OCI-LY3 (cell line): Measurements from ENCODE around the gene DPF3.

Source experiments
- H2AFZ ChIP-seq: fragments of 200-600, 300-600 bp; shearing (Covaris generic); 2 replicates; pipeline ENCODE4 v1.6.0; 2014; ENCODE audit warnings: antibody characterized with exemption, low read depth, low read length
- H3K27ac ChIP-seq: fragments of 200-600, 300-600 bp; sonication (generic); 2 replicates; pipeline ENCODE4 v1.5.1; 2014; ENCODE audit warnings: mild to moderate bottlenecking, low read length, moderate library complexity, mixed read lengths
- H3K27me3 ChIP-seq: fragments of 200-600, 300-600 bp; sonication (generic); 2 replicates; pipeline ENCODE4 v1.6.1; 2014; ENCODE audit warnings: low read depth, low read length, mixed read lengths
- H3K36me3 ChIP-seq: fragments of 200-600, 300-600 bp; sonication (generic); replicated peaks from 2 replicates; pipeline ENCODE3; 2014; ENCODE audit warnings: low read depth, low read length, mixed read lengths
- H3K4me1 ChIP-seq: fragments of 300-600, 200-600 bp; sonication (generic); 2 replicates; pipeline ENCODE4 v1.6.1; 2014; ENCODE audit warnings: low read length, mixed read lengths
- H3K4me2 ChIP-seq: fragments of 200-600, 300-600 bp; sonication (generic); 2 replicates; pipeline ENCODE4 v1.6.1; 2014; ENCODE audit warnings: low read length, mixed read lengths
- H3K4me3 ChIP-seq: fragments of 300-600, 200-600 bp; sonication (generic); 2 replicates; pipeline ENCODE4 v1.5.1; 2014; ENCODE audit warnings: antibody characterized with exemption, mild to moderate bottlenecking, low read length, moderate library complexity
- H3K79me2 ChIP-seq: fragments of 300-600, 200-600 bp; shearing (Covaris generic); 2 replicates; pipeline ENCODE4 v1.6.1; 2014; ENCODE audit warnings: mild to moderate bottlenecking, low read length, mixed read lengths
- H3K9ac ChIP-seq: fragments of 300-600, 200-600 bp; shearing (Covaris generic); 2 replicates; pipeline ENCODE4 v1.6.0; 2014; ENCODE audit warnings: mild to moderate bottlenecking, low read length, moderate library complexity
- H3K9me3 ChIP-seq: fragments of 200-600, 300-600 bp; shearing (Covaris generic); 2 replicates; pipeline ENCODE4 v1.6.1; 2014; ENCODE audit warnings: low read length, mixed read lengths; ENCODE audit not compliant: insufficient read depth
- H4K20me1 ChIP-seq: fragments of 200-600, 300-600 bp; sonication (generic); 2 replicates; pipeline ENCODE4 v1.6.1; 2016; ENCODE audit warnings: low read length, mixed read lengths; ENCODE audit not compliant: insufficient read depth
- EZH2phosphoT487 ChIP-seq: fragments of 200-600 bp; shearing (Covaris generic); IDR thresholded peaks from 2 replicates; pipeline ENCODE4 v1.6.1; 2018; ENCODE audit warnings: antibody characterized with exemption, mixed run types, low read depth
- TF ChIP-seq, protein P1 (sequence below): fragments of 200-600, 300-600 bp; sonication (generic); IDR thresholded peaks from 2 replicates; pipeline ENCODE4 v1.5.1; 2014; ENCODE audit warnings: antibody characterized with exemption, low read length, low read depth

DPF3 gene

DNA sequence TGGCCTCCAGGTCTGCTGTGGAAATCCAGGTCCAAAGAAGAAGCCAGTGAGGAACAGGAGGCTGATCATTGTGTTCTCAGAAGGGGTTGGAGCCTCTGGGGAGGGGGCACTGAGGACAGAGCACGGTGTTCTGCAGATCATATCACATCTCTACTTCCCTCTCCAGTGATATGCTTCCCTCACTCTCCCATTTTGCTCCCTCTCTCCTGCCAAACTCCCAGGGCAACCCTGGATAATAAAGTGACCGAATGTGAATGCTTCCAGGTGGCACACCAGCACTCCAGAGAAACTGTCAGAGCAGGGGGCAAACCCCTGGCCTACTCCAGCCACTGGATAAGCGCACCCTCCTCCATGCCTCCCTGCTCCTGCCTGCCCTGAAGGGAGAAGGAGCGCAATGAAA is 57.8 kb downstream of the DPF3 start:
- Histone ChIP-seq H3K79me2 (no peaks in the 10 kb centered on the region), H3K36me3 (no peaks in the 10 kb centered on the region), H3K4me1 (no peaks in the 10 kb centered on the region), H3K27ac (no peak overlapping the region), H4K20me1 (no peaks in the 10 kb centered on the region), H3K27me3 (no peaks in the 10 kb centered on the region), H3K9ac (no peak overlapping the region), H3K4me2 (no peak overlapping the region), H3K4me3 (no peak overlapping the region), H3K9me3 (no peaks in the 10 kb centered on the region), H2AFZ (no peak overlapping the region)
- TF ChIP-seq EZH2phosphoT487, result no peak
- TF ChIP-seq, protein P1, sequence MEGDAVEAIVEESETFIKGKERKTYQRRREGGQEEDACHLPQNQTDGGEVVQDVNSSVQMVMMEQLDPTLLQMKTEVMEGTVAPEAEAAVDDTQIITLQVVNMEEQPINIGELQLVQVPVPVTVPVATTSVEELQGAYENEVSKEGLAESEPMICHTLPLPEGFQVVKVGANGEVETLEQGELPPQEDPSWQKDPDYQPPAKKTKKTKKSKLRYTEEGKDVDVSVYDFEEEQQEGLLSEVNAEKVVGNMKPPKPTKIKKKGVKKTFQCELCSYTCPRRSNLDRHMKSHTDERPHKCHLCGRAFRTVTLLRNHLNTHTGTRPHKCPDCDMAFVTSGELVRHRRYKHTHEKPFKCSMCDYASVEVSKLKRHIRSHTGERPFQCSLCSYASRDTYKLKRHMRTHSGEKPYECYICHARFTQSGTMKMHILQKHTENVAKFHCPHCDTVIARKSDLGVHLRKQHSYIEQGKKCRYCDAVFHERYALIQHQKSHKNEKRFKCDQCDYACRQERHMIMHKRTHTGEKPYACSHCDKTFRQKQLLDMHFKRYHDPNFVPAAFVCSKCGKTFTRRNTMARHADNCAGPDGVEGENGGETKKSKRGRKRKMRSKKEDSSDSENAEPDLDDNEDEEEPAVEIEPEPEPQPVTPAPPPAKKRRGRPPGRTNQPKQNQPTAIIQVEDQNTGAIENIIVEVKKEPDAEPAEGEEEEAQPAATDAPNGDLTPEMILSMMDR, result no peak

DNA sequence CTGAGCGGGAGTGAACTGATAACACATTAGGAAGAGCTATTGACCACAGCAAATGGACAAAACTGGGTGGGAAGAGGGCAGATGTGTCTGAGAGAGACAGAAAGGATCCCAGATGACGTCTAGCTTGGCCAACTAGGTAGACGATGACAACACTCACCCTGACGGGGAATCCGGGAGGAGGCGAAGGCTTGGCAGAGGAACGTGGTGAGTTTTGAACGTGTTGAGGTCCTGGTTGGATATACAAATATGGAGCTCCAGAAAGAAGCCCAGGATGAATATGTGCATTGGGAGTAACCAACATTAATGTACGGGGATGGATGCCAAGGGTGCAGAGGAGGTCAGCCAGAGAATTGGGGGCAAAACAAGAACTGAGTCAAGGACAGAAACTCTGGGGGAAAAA is 60.7 kb downstream of the DPF3 start:
- H3K9me3 ChIP-seq, result no peaks in the 10 kb centered on the region
- H3K79me2 ChIP-seq, result 0 out of 2 replicates have a peak, but pooled peaks cover under 1% of the 10 kb centered on the region
- no peaks in the 10 kb centered on the region for H4K20me1 ChIP-seq
- no peak overlapping the region for H3K27ac ChIP-seq
- H3K27me3 ChIP-seq, result no peaks in the 10 kb centered on the region
- H3K4me1 ChIP-seq, result no peaks in the 10 kb centered on the region
- no peak overlapping the region for H3K4me3 ChIP-seq
- TF ChIP-seq, protein P1, result no peak
- TF ChIP-seq EZH2phosphoT487, result no peak
- H3K36me3 ChIP-seq, result no peaks in the 10 kb centered on the region
- no peak overlapping the region for H2AFZ ChIP-seq
- H3K4me2 ChIP-seq, result no peak overlapping the region
- H3K9ac ChIP-seq, result no peak overlapping the region

DNA sequence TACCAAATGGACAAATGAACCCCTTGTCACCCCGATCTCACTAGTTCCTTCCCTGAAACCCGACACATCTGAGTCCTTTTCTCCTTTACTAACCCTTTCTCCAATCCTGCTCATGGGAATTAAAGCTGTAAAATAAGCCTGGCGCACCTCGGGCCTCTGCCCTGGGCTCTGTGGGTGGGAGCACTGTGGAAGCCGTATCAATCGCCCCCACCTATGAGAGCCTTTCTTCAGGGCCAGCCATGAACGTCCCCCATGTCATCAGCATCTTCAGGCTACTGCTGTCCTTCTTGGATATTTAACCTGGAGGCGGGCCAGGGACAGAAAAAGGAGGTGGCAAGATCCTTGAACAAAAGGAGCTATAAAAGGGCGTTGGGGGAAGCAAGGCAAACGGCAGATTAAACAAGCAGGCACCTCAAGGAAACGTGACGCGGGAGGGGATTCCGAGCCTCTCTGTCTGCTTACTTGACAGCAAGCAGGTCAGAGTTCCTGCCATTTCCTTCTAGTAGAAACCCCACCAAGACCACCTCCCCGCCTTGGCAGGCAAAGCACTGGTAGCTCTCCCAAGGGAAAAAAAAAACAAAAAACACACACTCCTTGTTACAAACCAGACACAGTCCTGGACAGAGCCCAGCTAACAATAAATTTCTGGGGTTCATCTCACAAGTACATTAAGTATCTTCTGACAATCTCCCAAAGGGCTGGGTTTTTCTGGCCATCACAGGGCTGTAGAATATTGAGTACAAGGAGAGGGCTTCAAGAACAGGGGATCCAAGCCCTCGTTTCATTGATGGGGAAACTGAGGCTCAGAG is 62.9 kb downstream of the DPF3 start:
- Histone ChIP-seq H3K27me3 (no peaks in the 10 kb centered on the region), H3K4me3 (no peak overlapping the region), H4K20me1 (no peaks in the 10 kb centered on the region), H3K4me2 (no peak overlapping the region), H3K9me3 (no peaks in the 10 kb centered on the region), H3K9ac (no peak overlapping the region), H2AFZ (no peak overlapping the region), H3K36me3 (no peaks in the 10 kb centered on the region), H3K79me2 (peaks cover 4% of the 10 kb centered on the region; the same call in 1 of the 2 replicates), H3K27ac (no peak overlapping the region), H3K4me1 (no peaks in the 10 kb centered on the region)
- TF ChIP-seq EZH2phosphoT487, result no peak
- TF ChIP-seq, protein P1, result no peak

DNA sequence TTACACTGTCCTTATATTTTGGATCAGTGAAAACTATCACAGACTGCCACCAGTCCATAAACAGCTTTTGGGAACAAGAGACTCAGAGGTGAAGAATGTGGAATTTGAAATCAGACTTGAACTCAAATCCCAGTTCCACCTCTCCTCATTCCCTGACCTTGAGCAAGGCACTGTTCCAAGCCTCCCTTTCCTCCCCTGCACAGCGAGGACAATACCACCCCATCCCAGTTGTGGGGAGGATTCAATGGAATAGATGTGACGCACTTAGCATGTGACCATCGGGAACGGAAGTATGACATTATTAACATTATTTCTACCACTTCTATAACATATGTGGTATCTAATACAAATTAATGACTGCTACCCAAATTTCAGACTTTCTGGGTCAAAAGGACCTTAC is 63.5 kb downstream of the DPF3 start:
- no peaks in the 10 kb centered on the region for H4K20me1 ChIP-seq
- no peaks in the 10 kb centered on the region for H3K9me3 ChIP-seq
- no peak for TF ChIP-seq EZH2phosphoT487
- TF ChIP-seq, protein P1, result no peak
- no peak overlapping the region for H2AFZ ChIP-seq
- H3K4me1 ChIP-seq, result no peaks in the 10 kb centered on the region
- H3K4me3 ChIP-seq, result no peak overlapping the region
- no peaks in the 10 kb centered on the region for H3K36me3 ChIP-seq
- no peaks in the 10 kb centered on the region for H3K27me3 ChIP-seq
- H3K79me2 ChIP-seq, result peaks cover 4% of the 10 kb centered on the region; the same call in 1 of the 2 replicates
- H3K4me2 ChIP-seq, result no peak overlapping the region
- H3K9ac ChIP-seq, result no peak overlapping the region
- no peak overlapping the region for H3K27ac ChIP-seq
